Stimulated activated CD4-positive, alpha-beta T cell treated with anti-CD3 and anti-CD28 coated beads, Interleukin-15, amount 100 ng/mL, for 24 hours (primary cell): ENCODE data around the gene VPS8.

Experiments
- DNase-seq: peaks from one replicate; pipeline ENCODE4 v3.0.0-alpha.2; 2020

Gene VPS8

GRCh38 chr3:184811999-184812661, at the start of gene VPS8:
TSS of gene VPS8 (plus strand) at chr3:184812166. CDS start at chr3:184824633, 12,467 bp downstream.
- peak; percentile 97 for DNase-seq

- no peak for DNase-seq
Observed at GRCh38 chr3:184764191-184764590, 47.8 kb upstream of the VPS8 start.

GRCh38 chr3:184765047-184765729, 46.8 kb upstream of the VPS8 start:
- DNase-seq: no peak

- no peak for DNase-seq
Observed at GRCh38 chr3:184765730-184766074, 46.3 kb upstream of the VPS8 start.

GRCh38 chr3:184766555-184767261, 45.3 kb upstream of the VPS8 start:
- DNase-seq: no peak

- DNase-seq: no peak
Observed at GRCh38 chr3:184767377-184767776, 44.6 kb upstream of the VPS8 start.

- no peak for DNase-seq
Observed at GRCh38 chr3:184769382-184770170, 42.4 kb upstream of the VPS8 start.

- no peak for DNase-seq
Observed at GRCh38 chr3:184770541-184770940, 41.4 kb upstream of the VPS8 start.

- DNase-seq: no peak
Observed at GRCh38 chr3:184771301-184772127, 40.5 kb upstream of the VPS8 start.

- DNase-seq: no peak
Observed at GRCh38 chr3:184772667-184773272, 39.2 kb upstream of the VPS8 start.

- DNase-seq: no peak
Observed at GRCh38 chr3:184773283-184774186, 38.4 kb upstream of the VPS8 start.

GRCh38 chr3:184776916-184777315, 35.0 kb upstream of the VPS8 start:
- no peak for DNase-seq

- peak; percentile 89 for DNase-seq
Observed at GRCh38 chr3:184777566-184778356, 34.2 kb upstream of the VPS8 start.

GRCh38 chr3:184778426-184779332, 33.3 kb upstream of the VPS8 start:
- no peak for DNase-seq

GRCh38 chr3:184780981-184781515, 30.9 kb upstream of the VPS8 start:
- no peak for DNase-seq

GRCh38 chr3:184781801-184782200, 30.2 kb upstream of the VPS8 start:
- no peak for DNase-seq

GRCh38 chr3:184783319-184783718, 28.6 kb upstream of the VPS8 start:
- DNase-seq: no peak

GRCh38 chr3:184784731-184785500, 27.1 kb upstream of the VPS8 start:
- DNase-seq: no peak
